Esophagus squamous epithelium (tissue), 5 donors: Measurements from ENCODE around the gene CLEC4A. TPM values are rescaled to one million over a fixed set of nuclear protein-coding genes. Genes with fewer than 3 reads are reported as not detected.
A peak's percentile ranks its signal among the peaks of the same experiment; 100 is the strongest.
"Not testable (repeated sequence)": the region's sequence is repeated elsewhere in the genome, so short reads cannot be mapped to it uniquely, and the experiment has no call there.

Experiments
- DNase-seq: peaks from one replicate; lab custom pipeline; 2025; lab: John Stamatoyannopoulos, UW
- H3K27ac ChIP-seq, 4 donors: fragments of 200-600 bp; sonication (generic); one replicate each; pipeline ENCODE4 v1.5.1; 2016 to 2019; ENCODE audit warnings: mild to moderate bottlenecking in 1 of 4
- H3K27me3 ChIP-seq, 4 donors: fragments of 200-600 bp; sonication (generic); 1 replicate in 3 of 4; 2 replicates in 1 of 4; pipeline versions ENCODE4 v1.5.1 to v1.6.0; 2017 to 2021; ENCODE audit warnings: antibody characterized with exemption in 1 of 4
- H3K36me3 ChIP-seq, 3 donors: fragments of 200-600 bp; sonication (generic); one replicate each; pipeline ENCODE4 v1.5.1; 2016 to 2019
- H3K4me1 ChIP-seq, 3 donors: fragments of 200-600 bp; sonication (generic); one replicate each; pipeline ENCODE4 v1.5.1; 2017 to 2019
- H3K4me3 ChIP-seq, 4 donors: fragments of 200-600 bp; sonication (generic); 1 replicate in 3 of 4; 2 replicates in 1 of 4; pipeline ENCODE4 v1.5.1; 2016 to 2019; ENCODE audit warnings: mild to moderate bottlenecking in 2 of 4, moderate library complexity in 1 of 4
- H3K9me3 ChIP-seq, 3 donors: fragments of 200-600 bp; sonication (generic); one replicate each; pipeline ENCODE4 v1.5.1; 2016 to 2019
- CTCF ChIP-seq, 6 experiments: fragments of 450-650 bp in 4 of 6; fragments of 200-600 bp in 2 of 6; sonication (generic) in 2 of 6; IDR thresholded peaks; one replicate each; pipeline ENCODE4 v1.5.1; 2016 to 2019; ENCODE audit warnings: antibody characterized with exemption in 6 of 6, mild to moderate bottlenecking in 4 of 6, moderate library complexity in 4 of 6
- POLR2A ChIP-seq, 4 donors: fragments of 450-650 bp; IDR thresholded peaks; one replicate each; pipeline ENCODE4 v1.6.1; 2017; ENCODE audit warnings: antibody characterized with exemption in 4 of 4, mild to moderate bottlenecking in 4 of 4, moderate library complexity in 3 of 4
- WGBS, 2 donors: methylation state at CpG; one replicate each; pipeline ENCODE4 v1.1.5; 2018; 5-methylcytosine and 5-hydroxymethylcytosine counted together
- intact Hi-C: fragments of 100-400 bp; cut with DNase I; formaldehyde crosslinking; loops from one replicate; pipeline ENCODE4 v1.15.0; 2022
- total RNA-seq, 4 donors: library from RNA; depleted of rRNA; stranded (reverse); fragments of >200 nt; gene quantifications; one replicate each; pipeline ENCODE4 v1.1.0, GENCODE V29; 2016
- donor health status: DM: yes; HTN: yes; CAD: no.

Gene CLEC4A
- total RNA-seq, 4 donors from 2014 or later = 0.61 to 2.1 (median 1.6) TPM

GRCh38 chr12:8078916-8079315, 44.5 kb upstream of the CLEC4A start:
- 52 to 87% methylated on average over 2 of the region's 2 CpGs for WGBS, 2 donors
- TF ChIP-seq CTCF (IDR thresholded peaks at IDR 0.05) (no peak), POLR2A (IDR thresholded peaks at IDR 0.05) (no peak)
- DNase-seq = no peak
- H3K27me3 ChIP-seq = peaks cover 0 to 5% (median 0%) of the 10 kb centered on the region in 4 donors
- intact Hi-C loops = no loop called here
- no peak overlapping the region for H3K27ac ChIP-seq
- no peaks in the 10 kb centered on the region for H3K36me3 ChIP-seq
- peaks cover 0 to 38% (median 17%) of the 10 kb centered on the region in 3 donors for H3K4me1 ChIP-seq
- H3K9me3 ChIP-seq = no peaks in the 10 kb centered on the region
- no peak overlapping the region for H3K4me3 ChIP-seq

- TF ChIP-seq CTCF (IDR thresholded peaks at IDR 0.05) = no peak
- TF ChIP-seq POLR2A (IDR thresholded peaks at IDR 0.05) = no peak
- H3K4me3 ChIP-seq = no peak overlapping the region
- H3K27me3 ChIP-seq = peaks cover 0 to 2% (median 0%) of the 10 kb centered on the region in 4 donors
- intact Hi-C loops = no loop called here
- no peak overlapping the region for H3K27ac ChIP-seq
- no peaks in the 10 kb centered on the region for H3K36me3 ChIP-seq
- H3K9me3 ChIP-seq = no peaks in the 10 kb centered on the region
- DNase-seq = no peak
- peaks cover 0 to 50% (median 19%) of the 10 kb centered on the region in 3 donors for H3K4me1 ChIP-seq
Measured at GRCh38 chr12:8080120-8080519, 43.3 kb upstream of the CLEC4A start.

- H3K27me3 ChIP-seq = no peaks in the 10 kb centered on the region
- no peak for DNase-seq
- intact Hi-C loops = no loop called here
- TF ChIP-seq CTCF (IDR thresholded peaks at IDR 0.05) (no peak), POLR2A (IDR thresholded peaks at IDR 0.05) (no peak)
- peak overlapping the region; percentile 92 to 98 (median 96) for H3K27ac ChIP-seq
- WGBS, 2 donors = 1 to 2% methylated on average over 15 of the region's 15 CpGs
- no peaks in the 10 kb centered on the region for H3K9me3 ChIP-seq
- peaks cover 0 to 53% (median 19%) of the 10 kb centered on the region in 3 donors for H3K4me1 ChIP-seq
- H3K4me3 ChIP-seq = peak overlapping the region; percentile 55 to 93 (median 78)
- H3K36me3 ChIP-seq = peaks cover 0 to 8% (median 0%) of the 10 kb centered on the region in 3 donors
Measured at GRCh38 chr12:8081251-8081920, 42.0 kb upstream of the CLEC4A start.

GRCh38 chr12:8082808-8083100, 40.7 kb upstream of the CLEC4A start:
- peaks cover 0 to 11% (median 0%) of the 10 kb centered on the region in 3 donors for H3K36me3 ChIP-seq
- H3K27ac ChIP-seq = peak overlapping the region; percentile 92 to 98 (median 96)
- H3K4me3 ChIP-seq = peak overlapping the region; percentile 55 to 93 (median 78)
- intact Hi-C loops = no loop called here
- WGBS, 2 donors = 0 to 4% methylated on average over 4 of the region's 4 CpGs
- TF ChIP-seq POLR2A (IDR thresholded peaks at IDR 0.05) = no peak
- TF ChIP-seq CTCF (IDR thresholded peaks at IDR 0.05) = no peak
- no peaks in the 10 kb centered on the region for H3K27me3 ChIP-seq
- DNase-seq = no peak
- peaks cover 0 to 51% (median 19%) of the 10 kb centered on the region in 3 donors for H3K4me1 ChIP-seq
- H3K9me3 ChIP-seq = no peaks in the 10 kb centered on the region

GRCh38 chr12:8084351-8084750, 39.1 kb upstream of the CLEC4A start:
- WGBS, 2 donors = 67 to 70% methylated on average over 3 of the region's 3 CpGs

More at GRCh38 chr12:8084351-8084750, 39.1 kb upstream of the CLEC4A start:
- H3K9me3 ChIP-seq, DNase-seq, intact Hi-C loops, H3K27ac ChIP-seq, H3K4me3 ChIP-seq, H3K27me3 ChIP-seq: not testable (repeated sequence)
- peaks cover 0 to 16% (median 0%) of the 10 kb centered on the region in 3 donors for H3K36me3 ChIP-seq
- H3K4me1 ChIP-seq = peaks cover 0 to 59% (median 19%) of the 10 kb centered on the region in 3 donors
